Stomach (tissue), 4 donors: ENCODE results near the gene PARD6G.

ENCODE experiments used
- POLR2A ChIP-seq, 4 donors: fragments of 450-650 bp; IDR thresholded peaks; one replicate each; pipeline ENCODE4 v1.6.1; 2016; ENCODE audit warnings: antibody characterized with exemption in 4 of 4, control low read depth in 2 of 4, mild to moderate bottlenecking in 1 of 4, moderate library complexity in 1 of 4
- POLR2AphosphoS5 ChIP-seq, 3 donors: sonication (generic); formaldehyde crosslinking; IDR thresholded peaks; one replicate each; pipeline ENCODE4 v1.6.1; 2016; ENCODE audit warnings: antibody characterized with exemption in 3 of 3
- TF ChIP-seq, protein P1 (sequence below), 7 experiments: fragments of 450-650 bp in 4 of 7; fragments of 200-600 bp in 3 of 7; sonication (generic) in 3 of 7; IDR thresholded peaks; one replicate each; pipeline ENCODE4 v1.5.1; 2016 to 2019; ENCODE audit warnings: antibody characterized with exemption in 7 of 7, control low read depth in 2 of 7, mild to moderate bottlenecking in 1 of 7

DNA sequence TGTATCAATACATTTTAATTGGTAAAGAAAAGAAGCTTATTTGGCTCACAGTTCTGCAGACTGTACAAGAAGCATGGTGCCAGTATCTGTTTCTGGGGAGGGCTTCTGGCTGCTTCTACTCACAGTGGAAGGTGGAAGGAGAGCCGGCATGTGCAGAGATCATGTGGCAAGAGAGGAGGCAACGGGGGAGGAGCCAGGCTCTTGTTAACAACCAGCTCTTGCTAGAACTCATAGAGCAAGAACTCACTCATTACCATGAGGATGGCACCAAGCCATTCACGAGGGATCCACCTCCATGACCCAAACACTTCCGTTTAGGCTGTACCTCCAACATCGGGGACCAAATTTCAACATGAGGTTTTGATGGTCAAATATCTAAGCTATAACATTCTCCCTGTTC is 7.5 kb downstream of the PARD6G start:
- TF ChIP-seq POLR2A (IDR thresholded peaks at IDR 0.05), result no peak
- TF ChIP-seq POLR2AphosphoS5 (IDR thresholded peaks at IDR 0.05), result no peak
- TF ChIP-seq, protein P1, sequence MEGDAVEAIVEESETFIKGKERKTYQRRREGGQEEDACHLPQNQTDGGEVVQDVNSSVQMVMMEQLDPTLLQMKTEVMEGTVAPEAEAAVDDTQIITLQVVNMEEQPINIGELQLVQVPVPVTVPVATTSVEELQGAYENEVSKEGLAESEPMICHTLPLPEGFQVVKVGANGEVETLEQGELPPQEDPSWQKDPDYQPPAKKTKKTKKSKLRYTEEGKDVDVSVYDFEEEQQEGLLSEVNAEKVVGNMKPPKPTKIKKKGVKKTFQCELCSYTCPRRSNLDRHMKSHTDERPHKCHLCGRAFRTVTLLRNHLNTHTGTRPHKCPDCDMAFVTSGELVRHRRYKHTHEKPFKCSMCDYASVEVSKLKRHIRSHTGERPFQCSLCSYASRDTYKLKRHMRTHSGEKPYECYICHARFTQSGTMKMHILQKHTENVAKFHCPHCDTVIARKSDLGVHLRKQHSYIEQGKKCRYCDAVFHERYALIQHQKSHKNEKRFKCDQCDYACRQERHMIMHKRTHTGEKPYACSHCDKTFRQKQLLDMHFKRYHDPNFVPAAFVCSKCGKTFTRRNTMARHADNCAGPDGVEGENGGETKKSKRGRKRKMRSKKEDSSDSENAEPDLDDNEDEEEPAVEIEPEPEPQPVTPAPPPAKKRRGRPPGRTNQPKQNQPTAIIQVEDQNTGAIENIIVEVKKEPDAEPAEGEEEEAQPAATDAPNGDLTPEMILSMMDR (IDR thresholded peaks at IDR 0.05), result no peak
